ENCODE results near the gene AANAT. TPM values are rescaled to one million over a fixed set of nuclear protein-coding genes. Genes with fewer than 3 reads are reported as not detected.

The AANAT gene
- total RNA-seq, 1 experiment from 2014 or later: not detected

- peak overlapping the region; percentile 87 for H3K4me3 Mint-ChIP-seq (ENCODE audit: low read depth, unreplicated experiment)
- H3K4me1 Mint-ChIP-seq (ENCODE audit: low read depth, unreplicated experiment): peaks cover 32% of the 10 kb centered on the region
- H3K27me3 Mint-ChIP-seq (ENCODE audit: unreplicated experiment): no peaks in the 10 kb centered on the region
- TF ChIP-seq CTCF (IDR thresholded peaks at IDR 0.05; ENCODE audit: unreplicated experiment): no peak
- CTCF ChIA-PET: interaction anchor here (0.7 kb wide), 1 partner anchor 272 kb away, joined by 3 read pairs; no protein-coding TSS in a partner anchor
- intact Hi-C loops (cut with micrococcal nuclease; ENCODE audit: unreplicated experiment): no loop called here
- peaks cover 13% of the 10 kb centered on the region for H3K36me3 Mint-ChIP-seq (ENCODE audit: insufficient read depth, unreplicated experiment)
- H3K9me3 Mint-ChIP-seq (ENCODE audit: low read depth, unreplicated experiment): no peaks in the 10 kb centered on the region
- DNase-seq: no peak
- no peak overlapping the region for H3K27ac Mint-ChIP-seq (ENCODE audit: unreplicated experiment)
- no TSS peak for BruUV-seq (replicated peaks)
Observed at GRCh38 chr17:76452127-76452659, 15.2 kb upstream of the AANAT start.

GRCh38 chr17:76452660-76453430 lies 14.6 kb upstream of the AANAT start, which contains the start of gene UBE2O:
UBE2O (minus strand) TSS chr17:76453152; CDS start chr17:76453141, 11 bp downstream.
- peak; percentile 44 for TF ChIP-seq CTCF (IDR thresholded peaks at IDR 0.05; ENCODE audit: unreplicated experiment)
- DNase-seq: peak; percentile 95
- CTCF ChIA-PET: interaction anchor here (0.5 to 0.6 kb wide), 2 partner anchors 207 to 1709 kb away, joined by 3 to 14 read pairs; no protein-coding TSS in a partner anchor
- Mint-ChIP-seq H3K4me1 (ENCODE audit: low read depth, unreplicated experiment) (peaks cover 25% of the 10 kb centered on the region), H3K27ac (ENCODE audit: unreplicated experiment) (peak within 1 kb of the TSS; percentile 18), H3K27me3 (ENCODE audit: unreplicated experiment) (no peaks in the 10 kb centered on the region), H3K4me3 (ENCODE audit: low read depth, unreplicated experiment) (peak within 1 kb of the TSS; percentile 87), H3K9me3 (ENCODE audit: low read depth, unreplicated experiment) (no peaks in the 10 kb centered on the region), H3K36me3 (ENCODE audit: insufficient read depth, unreplicated experiment) (peaks cover 13% of the 10 kb centered on the region)
- no TSS peak for BruUV-seq (replicated peaks)
- intact Hi-C loops (cut with micrococcal nuclease; ENCODE audit: unreplicated experiment): no loop called here

GRCh38 chr17:76453431-76453743 lies 14.0 kb upstream of the AANAT start:
- no peaks in the 10 kb centered on the region for H3K27me3 Mint-ChIP-seq (ENCODE audit: unreplicated experiment)
- no peaks in the 10 kb centered on the region for H3K9me3 Mint-ChIP-seq (ENCODE audit: low read depth, unreplicated experiment)
- intact Hi-C loops (cut with micrococcal nuclease; ENCODE audit: unreplicated experiment): no loop called here
- DNase-seq: no peak
- H3K36me3 Mint-ChIP-seq (ENCODE audit: insufficient read depth, unreplicated experiment): peaks cover 13% of the 10 kb centered on the region
- no peak for TF ChIP-seq CTCF (IDR thresholded peaks at IDR 0.05; ENCODE audit: unreplicated experiment)
- CTCF ChIA-PET: interaction anchor here (0.5 to 0.6 kb wide), 2 partner anchors 207 to 1708 kb away, joined by 3 to 14 read pairs; no protein-coding TSS in a partner anchor
- BruUV-seq (replicated peaks): no TSS peak
- peak overlapping the region; percentile 18 for H3K27ac Mint-ChIP-seq (ENCODE audit: unreplicated experiment)
- peaks cover 20% of the 10 kb centered on the region for H3K4me1 Mint-ChIP-seq (ENCODE audit: low read depth, unreplicated experiment)
- peak overlapping the region; percentile 87 for H3K4me3 Mint-ChIP-seq (ENCODE audit: low read depth, unreplicated experiment)

GRCh38 chr17:76458580-76459490 lies 8.6 kb upstream of the AANAT start:
- Mint-ChIP-seq H3K4me1 (ENCODE audit: low read depth, unreplicated experiment) (no peaks in the 10 kb centered on the region), H3K9me3 (ENCODE audit: low read depth, unreplicated experiment) (no peaks in the 10 kb centered on the region), H3K27me3 (ENCODE audit: unreplicated experiment) (no peaks in the 10 kb centered on the region), H3K36me3 (ENCODE audit: insufficient read depth, unreplicated experiment) (no peaks in the 10 kb centered on the region), H3K27ac (ENCODE audit: unreplicated experiment) (no peak overlapping the region), H3K4me3 (ENCODE audit: low read depth, unreplicated experiment) (no peak overlapping the region)
- CTCF ChIA-PET: interaction anchor here (0.6 to 2.5 kb wide), 18 partner anchors 8 to 108 kb away, joined by 3 to 22 read pairs (median 4); partner anchors contain the start of gene SPHK1
- intact Hi-C loops (cut with micrococcal nuclease; ENCODE audit: unreplicated experiment): loop anchor here (1.0 kb wide), 1 partner anchor 51 kb away; no protein-coding TSS in a partner anchor
- TF ChIP-seq CTCF (IDR thresholded peaks at IDR 0.05; ENCODE audit: unreplicated experiment): peak; percentile 24
- BruUV-seq (replicated peaks): no TSS peak
- peak; percentile 70 for DNase-seq
